Measurements from ENCODE around the gene VASN. TPM values are rescaled to one million over a fixed set of nuclear protein-coding genes. Genes with fewer than 3 reads are reported as not detected.
"Not testable (repeated sequence)": the region's sequence is repeated elsewhere in the genome, so short reads cannot be mapped to it uniquely, and the experiment has no call there.

Gene VASN
- total RNA-seq, 1 donor from 2014 or later: 31.5 TPM

- no peak for DNase-seq (ENCODE audit: low spot score)
Measured at GRCh38 chr16:4384509-4384942, 12.9 kb downstream of the VASN start.

GRCh38 chr16:4385066-4385788 is 13.6 kb downstream of the VASN start:
- DNase-seq (ENCODE audit: low spot score): no peak

GRCh38 chr16:4385789-4386450 is 14.3 kb downstream of the VASN start:
- no peak for DNase-seq (ENCODE audit: low spot score)

GRCh38 chr16:4386451-4386805 is 14.8 kb downstream of the VASN start:
- no peak for DNase-seq (ENCODE audit: low spot score)

GRCh38 chr16:4386951-4387565 is 15.4 kb downstream of the VASN start:
- DNase-seq (ENCODE audit: low spot score): no peak

GRCh38 chr16:4387781-4388180 is 16.1 kb downstream of the VASN start:
- DNase-seq (ENCODE audit: low spot score): no peak

- no peak for DNase-seq (ENCODE audit: low spot score)
Measured at GRCh38 chr16:4388271-4389021, 16.8 kb downstream of the VASN start.

GRCh38 chr16:4389051-4389955 is 17.7 kb downstream of the VASN start:
- no peak for DNase-seq (ENCODE audit: low spot score)

GRCh38 chr16:4390266-4391260 is 18.9 kb downstream of the VASN start:
- DNase-seq (ENCODE audit: low spot score): no peak

- no peak for DNase-seq (ENCODE audit: low spot score)
Measured at GRCh38 chr16:4391631-4392381, 20.2 kb downstream of the VASN start.

GRCh38 chr16:4392382-4393239 is 21.0 kb downstream of the VASN start:
- no peak for DNase-seq (ENCODE audit: low spot score)

GRCh38 chr16:4393240-4393600 is 21.6 kb downstream of the VASN start:
- DNase-seq (ENCODE audit: low spot score): peak; percentile 64

- DNase-seq (ENCODE audit: low spot score): not testable (repeated sequence)
Measured at GRCh38 chr16:4393850-4394249, 22.2 kb downstream of the VASN start.

- DNase-seq (ENCODE audit: low spot score): no peak
Measured at GRCh38 chr16:4395055-4395726, 23.5 kb downstream of the VASN start.

GRCh38 chr16:4399001-4399730 is 27.5 kb downstream of the VASN start:
- no peak for DNase-seq (ENCODE audit: low spot score)

- DNase-seq (ENCODE audit: low spot score): no peak
Measured at GRCh38 chr16:4401094-4401501, 29.4 kb downstream of the VASN start.

GRCh38 chr16:4401510-4401909 is 29.9 kb downstream of the VASN start:
- no peak for DNase-seq (ENCODE audit: low spot score)

Measured in mucosa of gallbladder (tissue), 1 donor.